Endothelial cell of umbilical vein (primary cell): ENCODE measurements around the gene PPM1N. TPM values are rescaled to one million over a fixed set of nuclear protein-coding genes. Genes with fewer than 3 reads are reported as not detected.

Experiments used
- BruUV-seq: library from RNA; stranded (reverse); fragments of 400-500 nt; replicated peaks from 2 replicates; lab custom pipeline; 2021; lab: Mats Ljungman, UMichigan
- CTCF ChIA-PET: fragments of 300-600, 350-600 bp; sonication (Branson Sonifier 250); formaldehyde crosslinking; loops from one replicate; lab custom pipeline; 2021; ENCODE audit warnings: antibody characterized with exemption, inconsistent platforms; lab: Charles Lee
- POLR2A ChIA-PET: fragments of 300-600, 350-600 bp; sonication (Branson Sonifier 250); formaldehyde crosslinking; loops from one replicate; lab custom pipeline; 2021; ENCODE audit warnings: antibody characterized with exemption, inconsistent platforms; lab: Charles Lee
- DNase-seq: peaks from one replicate; pipeline ENCODE4 v3.0.0-alpha.2; 2011; ENCODE audit warnings: low read depth, low spot score
- FAIRE-seq: peaks from 2 replicates; lab custom pipeline; 2011; peaks lifted over from hg19 to GRCh38; lab: Jason Lieb, UNC
- H2AFZ ChIP-seq: 2 replicates; pipeline ENCODE4 v1.6.0; 2012; ENCODE audit warnings: low read depth, low read length, control low read depth, inconsistent platforms
- H3K27ac ChIP-seq: 2 replicates; pipeline ENCODE4 v1.5.1; 2011; ENCODE audit warnings: low read depth, mild to moderate bottlenecking, control low read depth, low read length, moderate library complexity; ENCODE audit not compliant: insufficient read depth
- H3K27me3 ChIP-seq, 2 experiments: 2 replicates each; pipeline versions ENCODE4 v1.6.0 to v1.6.1; 2011; ENCODE audit warnings: low read length in 2 of 2, mixed read lengths in 1 of 2; ENCODE audit not compliant: control insufficient read depth in 2 of 2, insufficient read depth in 2 of 2
- H3K36me3 ChIP-seq, 2 experiments: 2 replicates in 1 of 2; 3 replicates in 1 of 2; pipeline ENCODE4 v1.5.1; 2011; ENCODE audit warnings: low read length in 2 of 2, mild to moderate bottlenecking in 1 of 2, moderate library complexity in 1 of 2; ENCODE audit not compliant: control insufficient read depth in 2 of 2, insufficient read depth in 2 of 2; ENCODE audit errors: extremely low read depth in 1 of 2
- H3K4me1 ChIP-seq: 3 replicates; pipeline ENCODE4 v1.5.1; 2011; ENCODE audit warnings: mild to moderate bottlenecking, low read length; ENCODE audit not compliant: control insufficient read depth, insufficient read depth; ENCODE audit errors: extremely low read depth
- H3K4me2 ChIP-seq: 2 replicates; pipeline ENCODE4 v1.6.1; 2011; ENCODE audit warnings: low read length, control low read depth, mixed read lengths; ENCODE audit not compliant: insufficient read depth
- H3K4me3 ChIP-seq, 3 experiments: fragments of 200-600 bp in 1 of 3; sonication (generic), shearing (Covaris generic) in 1 of 3; replicated peaks in 1 of 3; 2 replicates each; pipeline ENCODE4 v1.5.1; 2011 to 2016; ENCODE audit warnings: control low read depth in 3 of 3, low read length in 3 of 3, mild to moderate bottlenecking in 2 of 3, inconsistent platforms in 1 of 3, low read depth in 1 of 3, moderate library complexity in 1 of 3; ENCODE audit not compliant: insufficient read depth in 1 of 3
- H3K79me2 ChIP-seq: 2 replicates; pipeline ENCODE4 v1.6.0; 2012; ENCODE audit warnings: low read length, inconsistent platforms; ENCODE audit not compliant: control insufficient read depth, insufficient read depth
- H3K9ac ChIP-seq: replicated peaks from 2 replicates; pipeline ENCODE3; 2011; ENCODE audit warnings: low read length, control low read depth; ENCODE audit not compliant: insufficient read depth; ENCODE audit errors: extremely low read depth
- H3K9me1 ChIP-seq: replicated peaks from 3 replicates; pipeline ENCODE4 v1.6.0; 2011; ENCODE audit warnings: mild to moderate bottlenecking, low read length; ENCODE audit not compliant: control insufficient read depth, insufficient read depth; ENCODE audit errors: extremely low read depth
- H3K9me3 ChIP-seq: replicated peaks from 2 replicates; pipeline ENCODE4 v1.5.1; 2012; ENCODE audit warnings: low read length, inconsistent platforms; ENCODE audit not compliant: control insufficient read depth, insufficient read depth
- H4K20me1 ChIP-seq: replicated peaks from 2 replicates; pipeline ENCODE3; 2011; ENCODE audit warnings: mild to moderate bottlenecking, low read length; ENCODE audit not compliant: control insufficient read depth, insufficient read depth; ENCODE audit errors: extremely low read depth
- CTCF ChIP-seq, 2 donors: IDR thresholded peaks; 1 replicate in 1 of 2; 2 replicates in 1 of 2; pipeline ENCODE4 v1.5.1; 2011; ENCODE audit warnings: low read length in 2 of 2, mild to moderate bottlenecking in 2 of 2, moderate library complexity in 2 of 2, control low read depth in 1 of 2, inconsistent platforms in 1 of 2, low read depth in 1 of 2; ENCODE audit not compliant: insufficient read depth in 1 of 2; ENCODE audit errors: extremely low read depth in 1 of 2
- EZH2 ChIP-seq: IDR thresholded peaks from 2 replicates; pipeline ENCODE4 v1.6.1; 2012; ENCODE audit warnings: borderline replicate concordance, low read depth, mild to moderate bottlenecking, moderate library complexity, low read length, inconsistent platforms; ENCODE audit not compliant: severe bottlenecking
- FOS ChIP-seq: IDR thresholded peaks from 2 replicates; pipeline ENCODE4 v1.6.1; 2011; ENCODE audit warnings: mild to moderate bottlenecking, low read length, moderate library complexity, borderline replicate concordance; ENCODE audit not compliant: insufficient read depth
- GATA2 ChIP-seq: IDR thresholded peaks from 2 replicates; pipeline ENCODE4 v1.7.0; 2011; ENCODE audit warnings: low read depth, mild to moderate bottlenecking, moderate library complexity, mixed read lengths, low read length; ENCODE audit not compliant: insufficient read length, insufficient read depth
- MAX ChIP-seq: IDR thresholded peaks from 2 replicates; pipeline ENCODE4 v1.6.1; 2011; ENCODE audit not compliant: insufficient read depth, insufficient read length
- MYC ChIP-seq: IDR thresholded peaks from one replicate; pipeline ENCODE4 v1.6.1; 2011; ENCODE audit warnings: mild to moderate bottlenecking, low read depth, low read length
- dilution Hi-C: fragments of 300-500 bp; cut with MboI; formaldehyde crosslinking; loops from one replicate; pipeline ENCODE4 v1.15.0; 2019; ENCODE audit warnings: low sequenced_read_pairs; ENCODE audit not compliant: extremely low pct_ligation_motif_present
- intact Hi-C: fragments of 100-400 bp; cut with micrococcal nuclease; formaldehyde crosslinking; loops from one replicate; pipeline ENCODE4 v1.10.0; 2022
- polyA plus RNA-seq, 4 experiments: library from polyadenylated mRNA; depleted of rRNA in 3 of 4; stranded (reverse) in 3 of 4; unstranded in 1 of 4; fragments of >200 nt; gene quantifications; 2 replicates each; pipeline versions ENCODE4 v1.2.1 to v1.2.3, GENCODE V29; 2011 to 2012; ENCODE audit warnings: missing spikeins in 1 of 4
- total RNA-seq: library from RNA; stranded (reverse); gene quantifications from 2 replicates; pipeline ENCODE4 v1.2.3, GENCODE V29; 2021

PPM1N gene
- total and polyA plus RNA-seq, 2 donors (not counting 3 experiments of a cell fraction or from before 2014, with no cell fraction given), result 0.40 to 0.48 TPM

DNA sequence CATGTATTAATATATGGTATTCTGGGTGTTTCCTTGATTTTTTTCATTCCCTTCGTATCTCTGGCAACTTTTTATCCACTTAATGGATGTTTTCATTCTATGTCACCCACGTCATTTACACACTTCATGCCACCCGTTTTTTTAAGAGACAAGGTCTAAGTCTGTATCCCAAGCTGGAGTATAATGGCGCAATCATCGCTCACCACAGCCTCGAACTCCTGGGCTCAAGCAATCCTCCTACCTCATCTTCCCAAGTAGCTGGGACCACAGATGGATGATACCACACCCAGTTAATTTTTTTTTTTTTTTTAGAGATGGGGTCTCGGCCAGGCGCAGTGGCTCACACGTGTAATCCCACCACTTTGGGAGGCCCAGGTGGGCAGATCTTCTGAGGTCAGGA is 5.7 kb downstream of the PPM1N start:
- ChIA-PET CTCF (no interaction called here), POLR2A (interaction anchor here (0.7 kb wide), 1 partner anchor 1193 kb away, joined by 5 read pairs; no protein-coding TSS in a partner anchor)
- dilution Hi-C loops (no loop called here), intact Hi-C loops (no loop called here)
- Histone ChIP-seq H3K4me3 (no peak overlapping the region), H3K27ac (no peak overlapping the region), H3K79me2 (peaks cover 19% of the 10 kb centered on the region), H3K4me2 (no peak overlapping the region), H3K36me3 (no peaks in the 10 kb centered on the region), H3K9me3 (no peaks in the 10 kb centered on the region), H3K4me1 (peaks cover 15% of the 10 kb centered on the region), H3K27me3 (no peaks in the 10 kb centered on the region), H3K9ac (no peak overlapping the region), H3K9me1 (no peaks in the 10 kb centered on the region), H4K20me1 (no peaks in the 10 kb centered on the region), H2AFZ (no peak overlapping the region)
- no TSS peak for BruUV-seq
- DNase-seq (no peak), FAIRE-seq (no peak)
- TF ChIP-seq CTCF (IDR thresholded peaks at IDR 0.05; ENCODE audit: extremely low read depth in 1 of 2, insufficient read depth in 1 of 2, low read depth in 1 of 2, low read length in 2 of 2), result no peak
- no peak for TF ChIP-seq EZH2
- no peak for TF ChIP-seq MAX
- TF ChIP-seq FOS, result no peak
- TF ChIP-seq MYC, result no peak
- TF ChIP-seq GATA2, result no peak
